ENCODE data around the gene PLOD1.
"Not testable (repeated sequence)": the region's sequence is repeated elsewhere in the genome, so short reads cannot be mapped to it uniquely, and the experiment has no call there.

The PLOD1 gene

DNA sequence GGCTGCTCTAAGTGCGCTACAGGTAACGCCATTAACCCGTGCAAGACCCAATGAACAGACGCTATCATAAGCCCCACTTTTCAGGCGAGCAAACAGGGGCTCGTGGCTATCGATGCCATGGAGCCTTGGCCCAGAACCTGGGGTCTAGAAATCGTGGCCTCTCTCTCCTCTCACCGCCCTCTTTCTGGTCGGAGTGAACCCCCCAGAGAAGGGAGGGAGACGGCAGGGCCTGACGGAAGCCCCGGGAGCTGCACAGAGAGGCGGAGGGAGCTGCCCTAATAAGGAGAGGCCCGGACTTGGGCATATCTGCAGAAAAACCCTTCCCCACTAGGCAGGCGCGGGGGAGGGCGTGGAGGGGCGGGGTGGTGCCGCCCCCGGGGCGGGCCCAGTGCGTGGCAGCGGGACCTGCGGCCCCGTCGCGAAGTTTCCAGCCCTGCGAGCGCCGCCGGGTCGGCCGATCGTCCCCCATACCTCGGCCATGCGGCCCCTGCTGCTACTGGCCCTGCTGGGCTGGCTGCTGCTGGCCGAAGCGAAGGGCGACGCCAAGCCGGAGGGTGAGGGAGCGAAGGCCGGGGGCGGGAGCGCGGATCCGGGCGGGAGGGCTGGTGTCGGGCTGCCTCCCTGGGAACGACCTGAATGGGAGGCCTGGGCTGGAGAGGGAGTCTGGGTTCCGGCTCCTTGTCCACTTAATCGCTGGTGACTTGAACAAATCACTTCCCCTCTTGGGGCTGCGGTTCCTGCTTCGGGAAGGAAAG, at the start of gene PLOD1:
Gene PLOD1 (plus strand): TSS at position 416 of the 755 bp plus-strand sequence. CDS start 63 bp downstream, at position 479.
- Histone ChIP-seq H3K9ac (ENCODE audit: low read depth in 1 of 2, low read length in 2 of 2) (peak within 1 kb of the TSS; percentile 79 to 85), H3K27me3 (ENCODE audit: control insufficient read depth in 2 of 2, insufficient read depth in 2 of 2, low read length in 2 of 2) (no peaks in the 10 kb centered on the region), H3K4me1 (ENCODE audit: control insufficient read depth in 2 of 2, insufficient read depth in 2 of 2, low read length in 2 of 2) (peaks cover 8 to 13% of the 10 kb centered on the region in 2 donors), H3K9me3 (ENCODE audit: control insufficient read depth in 2 of 2, low read length in 2 of 2) (no peaks in the 10 kb centered on the region), H3K36me3 (ENCODE audit: control insufficient read depth in 2 of 2, insufficient read depth in 2 of 2, low read length in 2 of 2) (peaks cover 0 to 2% of the 10 kb centered on the region in 2 donors), H3K27ac (ENCODE audit: low read depth in 2 of 2, low read length in 2 of 2) (peak within 1 kb of the TSS; percentile 74), H3K4me3 (ENCODE audit: low read length in 2 of 2) (peak within 1 kb of the TSS; percentile 77 to 82)

DNA sequence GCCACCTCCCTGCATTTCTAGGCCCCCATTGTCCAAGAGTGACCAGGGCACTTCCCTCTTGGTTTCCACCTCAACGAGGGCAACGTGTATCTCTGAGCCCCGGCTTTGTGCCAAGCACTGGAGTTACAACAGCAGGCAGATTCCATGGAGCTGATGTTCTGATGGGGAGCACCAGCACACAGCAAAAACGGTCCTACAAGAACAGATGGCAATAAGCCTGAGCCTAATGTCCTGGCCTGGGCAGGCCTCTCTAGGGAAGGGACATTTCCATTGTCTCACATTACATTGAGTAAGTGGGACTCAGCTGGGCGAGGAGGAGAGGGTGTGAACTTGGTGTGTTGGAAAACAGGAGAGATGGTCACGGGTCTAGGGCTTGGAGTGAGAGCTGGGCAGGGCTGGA, 48.6 kb upstream of the PLOD1 start:
- Histone ChIP-seq H3K9me3 (ENCODE audit: control insufficient read depth in 2 of 2, low read length in 2 of 2) (no peaks in the 10 kb centered on the region), H3K27ac (ENCODE audit: low read depth in 2 of 2, low read length in 2 of 2) (no peak overlapping the region), H3K36me3 (ENCODE audit: control insufficient read depth in 2 of 2, insufficient read depth in 2 of 2, low read length in 2 of 2) (no peaks in the 10 kb centered on the region), H3K9ac (ENCODE audit: low read depth in 1 of 2, low read length in 2 of 2) (no peak overlapping the region), H3K27me3 (ENCODE audit: control insufficient read depth in 2 of 2, insufficient read depth in 2 of 2, low read length in 2 of 2) (no peaks in the 10 kb centered on the region), H3K4me1 (ENCODE audit: control insufficient read depth in 2 of 2, insufficient read depth in 2 of 2, low read length in 2 of 2) (no peaks in the 10 kb centered on the region), H3K4me3 (ENCODE audit: low read length in 2 of 2) (no peak overlapping the region)

DNA sequence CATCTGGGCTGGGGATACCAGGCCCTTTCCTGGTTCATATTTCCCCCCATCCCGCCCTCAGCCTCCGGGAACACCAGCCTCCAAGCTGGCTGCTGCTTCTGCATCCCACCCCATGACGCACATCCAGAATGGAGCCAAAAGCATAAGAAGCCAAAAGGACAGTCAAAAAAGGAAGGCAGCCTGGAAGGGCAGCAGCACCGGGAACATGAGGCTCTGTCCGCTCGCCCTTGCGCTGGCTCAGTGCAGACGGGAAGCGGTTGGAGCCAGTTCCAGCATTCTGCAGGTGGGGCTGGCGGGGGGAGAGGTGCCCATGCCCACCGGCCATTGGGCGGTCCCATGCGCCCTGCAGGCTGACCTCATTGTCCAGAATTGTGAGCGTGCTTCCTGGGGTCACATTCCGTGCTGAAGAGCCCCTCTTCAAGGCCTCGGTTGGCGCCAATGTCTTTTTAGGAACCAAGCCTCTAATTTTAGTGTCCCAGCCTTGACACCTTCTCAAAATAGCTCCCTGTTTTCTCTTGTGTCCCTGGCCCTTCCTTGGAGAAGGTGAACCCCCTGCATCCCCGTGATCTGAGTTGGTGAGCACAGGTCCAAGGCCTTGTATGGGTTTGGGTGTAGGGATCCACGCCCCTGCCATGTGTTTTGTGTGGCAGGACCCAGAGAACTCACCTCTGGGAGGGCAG, 47.4 kb upstream of the PLOD1 start:
- H3K36me3 ChIP-seq (ENCODE audit: control insufficient read depth in 2 of 2, insufficient read depth in 2 of 2, low read length in 2 of 2): no peaks in the 10 kb centered on the region
- H3K4me1 ChIP-seq (ENCODE audit: control insufficient read depth in 2 of 2, insufficient read depth in 2 of 2, low read length in 2 of 2): no peaks in the 10 kb centered on the region
- H3K9me3 ChIP-seq (ENCODE audit: control insufficient read depth in 2 of 2, low read length in 2 of 2): no peaks in the 10 kb centered on the region
- no peak overlapping the region for H3K27ac ChIP-seq (ENCODE audit: low read depth in 2 of 2, low read length in 2 of 2)
- no peak overlapping the region for H3K4me3 ChIP-seq (ENCODE audit: low read length in 2 of 2)
- H3K9ac ChIP-seq (ENCODE audit: low read depth in 1 of 2, low read length in 2 of 2): no peak overlapping the region
- peaks cover 0 to 2% of the 10 kb centered on the region in 2 donors for H3K27me3 ChIP-seq (ENCODE audit: control insufficient read depth in 2 of 2, insufficient read depth in 2 of 2, low read length in 2 of 2)

DNA sequence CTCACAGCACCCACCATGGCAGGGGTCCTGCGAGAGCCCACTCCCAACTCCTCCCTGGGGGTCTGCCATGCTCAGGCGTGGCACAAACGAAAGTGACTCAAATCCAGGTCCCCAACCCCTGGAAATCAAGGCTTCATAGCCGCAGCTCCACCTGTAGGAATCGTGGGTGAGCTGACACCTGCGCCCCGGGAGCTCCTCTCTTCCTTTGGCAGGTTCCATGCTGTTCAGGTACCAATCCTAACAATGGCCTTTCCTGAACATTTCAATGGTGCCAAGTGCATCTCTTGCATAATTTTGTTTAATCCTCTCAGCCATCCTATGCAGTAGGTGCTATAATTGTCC, 46.9 kb upstream of the PLOD1 start:
- Histone ChIP-seq H3K27me3 (ENCODE audit: control insufficient read depth in 2 of 2, insufficient read depth in 2 of 2, low read length in 2 of 2) (peaks cover 0 to 2% of the 10 kb centered on the region in 2 donors), H3K9ac (ENCODE audit: low read depth in 1 of 2, low read length in 2 of 2) (no peak overlapping the region), H3K4me3 (ENCODE audit: low read length in 2 of 2) (no peak overlapping the region), H3K36me3 (ENCODE audit: control insufficient read depth in 2 of 2, insufficient read depth in 2 of 2, low read length in 2 of 2) (no peaks in the 10 kb centered on the region), H3K9me3 (ENCODE audit: control insufficient read depth in 2 of 2, low read length in 2 of 2) (no peaks in the 10 kb centered on the region), H3K4me1 (ENCODE audit: control insufficient read depth in 2 of 2, insufficient read depth in 2 of 2, low read length in 2 of 2) (no peaks in the 10 kb centered on the region), H3K27ac (ENCODE audit: low read depth in 2 of 2, low read length in 2 of 2) (no peak overlapping the region)

DNA sequence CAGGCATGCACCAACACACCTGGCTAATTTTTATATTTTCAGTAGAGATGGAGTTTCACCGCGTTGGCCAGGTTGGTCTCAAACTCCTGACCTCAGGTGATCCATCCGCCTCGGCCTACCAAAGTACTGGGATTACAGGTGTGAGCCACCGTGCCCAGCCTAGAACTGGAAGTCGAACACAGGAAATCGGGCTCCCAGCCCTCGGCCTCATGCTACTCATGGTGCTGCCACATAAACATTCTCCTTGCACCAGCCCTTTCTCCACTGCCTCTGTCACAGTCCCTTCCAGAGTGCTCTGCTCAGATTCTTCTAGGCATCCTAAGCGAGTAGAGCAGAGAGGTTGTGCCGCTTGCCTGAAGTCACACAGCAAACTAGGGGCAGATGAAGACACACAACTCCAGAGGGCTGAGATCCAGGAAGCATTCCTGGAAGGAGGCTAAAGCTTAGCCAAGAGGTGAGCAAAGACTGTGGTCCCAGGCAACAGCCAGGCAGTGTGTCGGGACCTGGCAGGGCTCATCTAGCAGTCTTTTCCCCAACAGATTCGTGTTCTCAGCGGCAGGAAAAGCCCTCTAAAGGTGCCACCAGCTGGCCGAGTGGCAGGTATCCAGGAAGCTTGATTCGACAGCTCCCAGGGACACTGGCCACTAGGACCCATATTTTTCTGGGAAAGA, 46.2 kb upstream of the PLOD1 start:
- Histone ChIP-seq H3K9ac (ENCODE audit: low read depth in 1 of 2, low read length in 2 of 2) (no peak overlapping the region), H3K27ac (ENCODE audit: low read depth in 2 of 2, low read length in 2 of 2) (no peak overlapping the region), H3K4me1 (ENCODE audit: control insufficient read depth in 2 of 2, insufficient read depth in 2 of 2, low read length in 2 of 2) (no peaks in the 10 kb centered on the region), H3K27me3 (ENCODE audit: control insufficient read depth in 2 of 2, insufficient read depth in 2 of 2, low read length in 2 of 2) (peaks cover 0 to 2% of the 10 kb centered on the region in 2 donors), H3K4me3 (ENCODE audit: low read length in 2 of 2) (no peak overlapping the region), H3K9me3 (ENCODE audit: control insufficient read depth in 2 of 2, low read length in 2 of 2) (no peaks in the 10 kb centered on the region), H3K36me3 (ENCODE audit: control insufficient read depth in 2 of 2, insufficient read depth in 2 of 2, low read length in 2 of 2) (no peaks in the 10 kb centered on the region)

DNA sequence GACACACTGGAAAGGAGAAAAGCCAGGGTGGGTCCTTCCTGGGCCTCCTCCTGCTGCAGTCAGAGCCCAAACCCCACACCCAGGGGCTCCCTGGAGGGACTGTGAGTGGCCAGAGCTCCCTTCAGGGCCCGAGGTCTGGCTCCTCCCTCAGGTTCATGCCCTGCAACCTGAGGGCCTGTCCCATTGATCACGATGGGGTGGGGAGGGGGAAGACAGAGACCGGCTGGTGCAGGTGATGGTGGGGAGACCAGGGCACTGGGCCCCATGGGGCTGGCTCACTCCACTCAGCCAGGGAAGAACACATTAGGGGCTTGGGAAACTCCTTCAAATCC, 45.7 kb upstream of the PLOD1 start:
- no peak overlapping the region for H3K4me3 ChIP-seq (ENCODE audit: low read length in 2 of 2)
- no peaks in the 10 kb centered on the region for H3K9me3 ChIP-seq (ENCODE audit: control insufficient read depth in 2 of 2, low read length in 2 of 2)
- peaks cover 0 to 2% of the 10 kb centered on the region in 2 donors for H3K27me3 ChIP-seq (ENCODE audit: control insufficient read depth in 2 of 2, insufficient read depth in 2 of 2, low read length in 2 of 2)
- no peak overlapping the region for H3K27ac ChIP-seq (ENCODE audit: low read depth in 2 of 2, low read length in 2 of 2)
- no peak overlapping the region for H3K9ac ChIP-seq (ENCODE audit: low read depth in 1 of 2, low read length in 2 of 2)
- no peaks in the 10 kb centered on the region for H3K36me3 ChIP-seq (ENCODE audit: control insufficient read depth in 2 of 2, insufficient read depth in 2 of 2, low read length in 2 of 2)
- no peaks in the 10 kb centered on the region for H3K4me1 ChIP-seq (ENCODE audit: control insufficient read depth in 2 of 2, insufficient read depth in 2 of 2, low read length in 2 of 2)

DNA sequence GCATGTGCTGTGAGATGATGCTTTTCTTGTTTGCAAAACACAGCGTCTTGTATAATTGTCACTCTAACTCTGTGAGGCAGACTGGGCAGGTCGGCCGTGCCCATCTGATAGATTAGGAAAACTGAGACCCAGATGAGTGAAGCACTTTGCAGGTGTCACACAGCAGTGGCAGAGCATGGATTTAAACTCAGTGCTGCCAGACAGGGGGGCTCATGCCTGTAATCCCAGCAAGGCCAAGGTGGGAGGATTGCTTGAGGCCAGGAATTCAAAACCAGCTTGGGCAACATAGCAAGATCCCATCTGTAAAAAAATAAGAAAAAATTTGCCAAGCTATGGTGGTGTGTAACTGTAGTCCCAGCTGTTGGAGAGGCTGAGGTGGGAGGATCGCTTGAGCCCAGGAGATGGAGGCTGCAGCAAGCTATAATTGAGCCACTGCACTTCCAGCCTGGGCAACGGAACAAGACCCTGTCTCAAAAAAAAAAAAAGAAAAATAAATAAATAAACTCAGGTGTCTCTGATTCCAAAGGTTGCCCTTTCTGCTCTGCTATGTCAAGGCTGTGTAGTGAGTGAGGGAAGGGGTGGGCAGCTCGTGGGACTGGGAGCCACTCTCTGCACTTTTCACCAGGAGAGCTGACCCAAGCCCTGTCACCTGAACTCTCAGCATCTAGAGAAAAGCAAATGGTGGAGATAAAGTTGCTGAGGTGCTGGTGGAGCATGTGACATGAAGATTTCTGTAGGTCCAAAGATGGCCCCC, 42.9 kb upstream of the PLOD1 start:
- no peak overlapping the region for H3K27ac ChIP-seq (ENCODE audit: low read depth in 2 of 2, low read length in 2 of 2)
- H3K4me1 ChIP-seq (ENCODE audit: control insufficient read depth in 2 of 2, insufficient read depth in 2 of 2, low read length in 2 of 2): no peaks in the 10 kb centered on the region
- H3K36me3 ChIP-seq (ENCODE audit: control insufficient read depth in 2 of 2, insufficient read depth in 2 of 2, low read length in 2 of 2): no peaks in the 10 kb centered on the region
- H3K9ac ChIP-seq (ENCODE audit: low read depth in 1 of 2, low read length in 2 of 2): no peak overlapping the region
- no peak overlapping the region for H3K4me3 ChIP-seq (ENCODE audit: low read length in 2 of 2)
- peaks cover 2 to 3% of the 10 kb centered on the region in 2 donors for H3K27me3 ChIP-seq (ENCODE audit: control insufficient read depth in 2 of 2, insufficient read depth in 2 of 2, low read length in 2 of 2)
- H3K9me3 ChIP-seq (ENCODE audit: control insufficient read depth in 2 of 2, low read length in 2 of 2): no peaks in the 10 kb centered on the region

DNA sequence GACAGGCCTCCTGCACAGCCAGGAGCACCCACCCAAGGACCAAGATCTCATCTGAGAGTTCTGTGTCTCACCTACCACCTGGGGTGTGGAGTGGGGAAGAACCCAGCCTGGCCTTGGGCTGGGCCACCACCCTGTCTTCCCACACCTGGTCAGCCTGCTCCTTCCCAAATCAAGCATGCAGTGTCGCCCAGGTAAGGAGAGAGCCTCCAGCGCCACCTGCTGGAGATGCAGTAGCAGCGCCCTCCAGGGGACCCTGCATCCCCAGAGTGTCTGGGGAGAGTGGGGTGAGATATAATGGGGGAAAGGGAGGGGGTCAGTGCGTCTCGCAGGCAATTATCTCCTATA, 40.6 kb upstream of the PLOD1 start:
- Histone ChIP-seq H3K27ac (ENCODE audit: low read depth in 2 of 2, low read length in 2 of 2) (no peak overlapping the region), H3K36me3 (ENCODE audit: control insufficient read depth in 2 of 2, insufficient read depth in 2 of 2, low read length in 2 of 2) (no peaks in the 10 kb centered on the region), H3K4me1 (ENCODE audit: control insufficient read depth in 2 of 2, insufficient read depth in 2 of 2, low read length in 2 of 2) (no peaks in the 10 kb centered on the region), H3K27me3 (ENCODE audit: control insufficient read depth in 2 of 2, insufficient read depth in 2 of 2, low read length in 2 of 2) (peaks cover 3 to 8% of the 10 kb centered on the region in 2 donors), H3K9ac (ENCODE audit: low read depth in 1 of 2, low read length in 2 of 2) (no peak overlapping the region), H3K9me3 (ENCODE audit: control insufficient read depth in 2 of 2, low read length in 2 of 2) (no peaks in the 10 kb centered on the region), H3K4me3 (ENCODE audit: low read length in 2 of 2) (no peak overlapping the region)

DNA sequence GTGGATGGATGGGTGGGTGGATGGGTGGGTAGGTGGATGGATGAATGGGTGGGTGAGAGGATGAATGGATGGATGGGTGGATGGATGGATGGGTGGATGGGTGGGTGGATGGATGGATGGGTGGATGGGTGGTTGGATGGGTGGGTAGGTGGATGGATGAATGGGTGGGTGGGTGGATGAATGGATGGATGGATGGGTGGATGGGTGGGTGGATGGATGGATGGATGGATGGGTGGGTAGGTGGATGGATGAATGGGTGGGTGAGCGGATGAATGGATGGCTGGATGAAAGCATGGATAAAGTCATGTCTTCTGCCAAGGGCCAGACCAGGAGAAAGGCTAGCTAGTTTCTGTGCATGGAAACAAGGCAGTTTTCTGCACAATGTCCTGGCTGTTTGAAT, 40.0 kb upstream of the PLOD1 start:
- H3K4me3 ChIP-seq (ENCODE audit: low read length in 2 of 2); H3K27ac ChIP-seq (ENCODE audit: low read depth in 2 of 2, low read length in 2 of 2); H3K4me1 ChIP-seq (ENCODE audit: control insufficient read depth in 2 of 2, insufficient read depth in 2 of 2, low read length in 2 of 2); H3K36me3 ChIP-seq (ENCODE audit: control insufficient read depth in 2 of 2, insufficient read depth in 2 of 2, low read length in 2 of 2); H3K9me3 ChIP-seq (ENCODE audit: control insufficient read depth in 2 of 2, low read length in 2 of 2); H3K9ac ChIP-seq (ENCODE audit: low read depth in 1 of 2, low read length in 2 of 2): not testable (repeated sequence)
- peaks cover 7 to 14% of the 10 kb centered on the region in 2 donors for H3K27me3 ChIP-seq (ENCODE audit: control insufficient read depth in 2 of 2, insufficient read depth in 2 of 2, low read length in 2 of 2)
